HepG2 (cell line): Measurements from ENCODE around the gene ANTKMT. TPM values are rescaled to one million over a fixed set of nuclear protein-coding genes. Genes with fewer than 3 reads are reported as not detected.
A peak's percentile ranks its signal among the peaks of the same experiment; 100 is the strongest.

Source experiments
- BORCS8-MEF2B ChIP-seq: sonication (generic); formaldehyde crosslinking; IDR thresholded peaks from 2 replicates; pipeline ENCODE4 v1.8.0; 2022; ENCODE audit warnings: mild to moderate bottlenecking, missing genetic modification reagents
- CEBPG ChIP-seq: IDR thresholded peaks from 2 replicates; pipeline ENCODE4 v1.6.1; 2016
- DMTF1 ChIP-seq: sonication (generic); formaldehyde crosslinking; IDR thresholded peaks from 2 replicates; pipeline ENCODE4 v1.4.0; 2020; ENCODE audit warnings: mild to moderate bottlenecking, missing genetic modification reagents
- HCFC1 ChIP-seq: fragments of 150-350 bp; IDR thresholded peaks from 2 replicates; pipeline ENCODE4 v1.6.1; 2014; ENCODE audit warnings: low read depth, low read length
- ISL2 ChIP-seq: sonication (generic); formaldehyde crosslinking; IDR thresholded peaks from 2 replicates; pipeline ENCODE4 v1.5.0; 2020; ENCODE audit warnings: missing genetic modification reagents
- MYPOP ChIP-seq: sonication (generic); formaldehyde crosslinking; IDR thresholded peaks from 2 replicates; pipeline ENCODE4 v1.8.1; 2023; ENCODE audit warnings: mild to moderate bottlenecking, moderate library complexity, missing genetic modification reagents
- RBFOX2 ChIP-seq: fragments of 200-400 bp; formaldehyde crosslinking; IDR thresholded peaks from 2 replicates; pipeline ENCODE4 v1.6.1; 2017; ENCODE audit warnings: low read depth, mild to moderate bottlenecking, low read length
- SIN3B ChIP-seq: fragments of 150-350 bp; IDR thresholded peaks from 2 replicates; pipeline ENCODE4 v1.6.1; 2014; ENCODE audit warnings: low read length
- SMAD9 ChIP-seq: sonication (generic); formaldehyde crosslinking; IDR thresholded peaks from 2 replicates; pipeline ENCODE4 v1.5.1; 2020; ENCODE audit warnings: mild to moderate bottlenecking, missing genetic modification reagents
- WIZ ChIP-seq: sonication (generic); formaldehyde crosslinking; IDR thresholded peaks from 2 replicates; pipeline ENCODE4 v1.5.1; 2020; ENCODE audit warnings: mild to moderate bottlenecking, missing genetic modification reagents
- ZBTB34 ChIP-seq: sonication (generic); formaldehyde crosslinking; IDR thresholded peaks from 2 replicates; pipeline ENCODE4 v1.8.0; 2022; ENCODE audit warnings: mild to moderate bottlenecking, missing genetic modification reagents
- ZFP62 ChIP-seq: sonication (generic); formaldehyde crosslinking; IDR thresholded peaks from 2 replicates; pipeline ENCODE4 v1.4.0; 2020; ENCODE audit warnings: missing genetic modification reagents
- ZMYM3 ChIP-seq: sonication (generic); formaldehyde crosslinking; IDR thresholded peaks from 2 replicates; pipeline ENCODE4 v1.5.1; 2020; ENCODE audit warnings: mild to moderate bottlenecking, missing genetic modification reagents
- ZNF460 ChIP-seq: sonication (generic); formaldehyde crosslinking; IDR thresholded peaks from 2 replicates; pipeline ENCODE4 v1.5.1; 2020; ENCODE audit warnings: missing genetic modification reagents, mild to moderate bottlenecking, borderline replicate concordance
- ZNF570 ChIP-seq: sonication (generic); formaldehyde crosslinking; IDR thresholded peaks from 2 replicates; pipeline ENCODE4 v1.4.0; 2020; ENCODE audit warnings: mild to moderate bottlenecking, missing genetic modification reagents, borderline replicate concordance
- ZNF746 ChIP-seq: sonication (generic); formaldehyde crosslinking; IDR thresholded peaks from 2 replicates; pipeline ENCODE4 v1.8.0; 2022; ENCODE audit warnings: mild to moderate bottlenecking, missing genetic modification reagents
- ZNF850 ChIP-seq: sonication (generic); formaldehyde crosslinking; conservative IDR thresholded peaks from 2 replicates; pipeline ENCODE4 v1.9.0; 2021; ENCODE audit warnings: mild to moderate bottlenecking, missing genetic modification reagents
- polyA plus RNA-seq, 8 experiments: library from polyadenylated mRNA; depleted of rRNA in 3 of 8; stranded (reverse) in 7 of 8; unstranded in 1 of 8; fragments of >200 nt; fragmentation: Illumina TruSeq in 4 of 8; extraction: Trizol in 4 of 8; gene quantifications; 2 replicates each; pipeline versions ENCODE4 v1.2.1 to v1.2.3, GENCODE V29; 2011 to 2016; ENCODE audit warnings: low read depth in 4 of 8, missing spikeins in 1 of 8, mixed read lengths in 1 of 8; ENCODE audit not compliant: insufficient read depth in 1 of 8
- total RNA-seq, 5 experiments: library from RNA; depleted of rRNA; stranded (reverse); fragments of >200 nt; fragmentation: Illumina TruSeq; extraction: Trizol; gene quantifications; 2 replicates each; pipeline ENCODE4 v1.2.3, GENCODE V29; 2016; ENCODE audit warnings: low read depth in 1 of 5
- TF ChIP-seq, protein P1 (sequence below): IDR thresholded peaks from 2 replicates; pipeline ENCODE4 v1.4.0; 2020; ENCODE audit warnings: mild to moderate bottlenecking, missing genetic modification reagents

The ANTKMT gene
- total and polyA plus RNA-seq, 2 of the 13 experiments (the other 11 are each of a cell fraction or from before 2014, with no cell fraction given): 7.5 to 47.8 TPM

DNA sequence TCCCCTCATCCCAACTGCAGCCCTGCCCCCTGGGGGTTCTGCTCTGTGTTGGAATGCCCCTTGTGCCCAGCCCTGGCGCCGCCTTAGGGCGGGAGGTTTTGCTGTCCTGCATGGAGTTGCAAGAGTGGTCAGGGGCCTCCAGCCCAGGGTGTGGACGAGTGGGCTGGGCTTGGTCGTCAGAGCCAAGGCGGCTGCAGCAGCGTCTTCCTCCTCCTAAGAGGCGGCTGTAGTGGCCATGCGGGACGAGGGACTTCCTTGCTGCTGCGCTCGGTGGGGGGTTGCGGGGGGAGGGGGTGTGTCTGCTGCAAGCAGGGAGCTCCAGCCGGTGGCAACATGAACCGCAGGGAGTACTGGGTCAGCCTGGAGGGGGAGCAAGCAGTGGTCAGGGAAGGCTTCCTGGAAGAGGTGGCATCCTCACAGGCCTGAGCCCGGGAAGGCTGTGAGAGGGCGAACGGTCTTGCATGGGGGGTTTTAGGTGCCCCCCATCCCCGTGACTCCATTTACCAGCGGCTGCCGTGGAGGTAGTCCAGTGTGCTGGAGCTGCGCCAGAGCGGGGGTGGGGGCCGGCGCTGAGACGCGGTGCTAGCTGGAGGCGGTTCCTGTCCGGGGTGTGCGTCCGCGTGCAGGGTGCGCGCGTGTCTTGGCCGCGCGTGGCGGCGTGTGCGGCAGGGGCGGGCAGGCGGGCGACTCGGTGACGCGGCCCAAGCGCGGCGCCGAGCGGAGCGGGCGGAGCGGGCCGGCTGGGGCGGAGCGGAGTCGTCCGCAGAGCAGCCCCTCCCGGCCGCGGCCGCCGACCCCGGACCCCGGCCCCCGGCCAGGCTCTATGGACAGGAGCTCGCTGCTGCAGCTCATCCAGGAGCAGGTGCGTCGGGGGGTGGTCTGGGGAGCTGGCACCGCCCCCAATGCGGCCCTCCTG lies 45.7 kb upstream of the ANTKMT start, which contains the start of gene RHBDL1 (continued):
- no peak for TF ChIP-seq ZNF850 (CRISPR knock-in tag)
- TF ChIP-seq RBFOX2: 0 out of 2 replicates have a peak, but pooled peaks have one; percentile 14
- no peak for TF ChIP-seq ZNF460 (CRISPR knock-in tag)
- no peak for TF ChIP-seq MYPOP (CRISPR knock-in tag)
- TF ChIP-seq ZNF570 (CRISPR knock-in tag): no peak
- peak; percentile 1; the same call in 1 of the 2 replicates for TF ChIP-seq ZNF746 (CRISPR knock-in tag)
- TF ChIP-seq ZMYM3 (CRISPR knock-in tag): peak; percentile 93
- TF ChIP-seq, protein P1, sequence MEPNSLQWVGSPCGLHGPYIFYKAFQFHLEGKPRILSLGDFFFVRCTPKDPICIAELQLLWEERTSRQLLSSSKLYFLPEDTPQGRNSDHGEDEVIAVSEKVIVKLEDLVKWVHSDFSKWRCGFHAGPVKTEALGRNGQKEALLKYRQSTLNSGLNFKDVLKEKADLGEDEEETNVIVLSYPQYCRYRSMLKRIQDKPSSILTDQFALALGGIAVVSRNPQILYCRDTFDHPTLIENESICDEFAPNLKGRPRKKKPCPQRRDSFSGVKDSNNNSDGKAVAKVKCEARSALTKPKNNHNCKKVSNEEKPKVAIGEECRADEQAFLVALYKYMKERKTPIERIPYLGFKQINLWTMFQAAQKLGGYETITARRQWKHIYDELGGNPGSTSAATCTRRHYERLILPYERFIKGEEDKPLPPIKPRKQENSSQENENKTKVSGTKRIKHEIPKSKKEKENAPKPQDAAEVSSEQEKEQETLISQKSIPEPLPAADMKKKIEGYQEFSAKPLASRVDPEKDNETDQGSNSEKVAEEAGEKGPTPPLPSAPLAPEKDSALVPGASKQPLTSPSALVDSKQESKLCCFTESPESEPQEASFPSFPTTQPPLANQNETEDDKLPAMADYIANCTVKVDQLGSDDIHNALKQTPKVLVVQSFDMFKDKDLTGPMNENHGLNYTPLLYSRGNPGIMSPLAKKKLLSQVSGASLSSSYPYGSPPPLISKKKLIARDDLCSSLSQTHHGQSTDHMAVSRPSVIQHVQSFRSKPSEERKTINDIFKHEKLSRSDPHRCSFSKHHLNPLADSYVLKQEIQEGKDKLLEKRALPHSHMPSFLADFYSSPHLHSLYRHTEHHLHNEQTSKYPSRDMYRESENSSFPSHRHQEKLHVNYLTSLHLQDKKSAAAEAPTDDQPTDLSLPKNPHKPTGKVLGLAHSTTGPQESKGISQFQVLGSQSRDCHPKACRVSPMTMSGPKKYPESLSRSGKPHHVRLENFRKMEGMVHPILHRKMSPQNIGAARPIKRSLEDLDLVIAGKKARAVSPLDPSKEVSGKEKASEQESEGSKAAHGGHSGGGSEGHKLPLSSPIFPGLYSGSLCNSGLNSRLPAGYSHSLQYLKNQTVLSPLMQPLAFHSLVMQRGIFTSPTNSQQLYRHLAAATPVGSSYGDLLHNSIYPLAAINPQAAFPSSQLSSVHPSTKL (CRISPR knock-in tag): no peak
- TF ChIP-seq SIN3B: no peak
- TF ChIP-seq ISL2 (CRISPR knock-in tag): no peak
- TF ChIP-seq CEBPG (CRISPR knock-in tag): no peak
- peak; percentile 39; the same call in 1 of the 2 replicates for TF ChIP-seq BORCS8-MEF2B (CRISPR knock-in tag)
- no peak for TF ChIP-seq SMAD9 (CRISPR knock-in tag)
- no peak for TF ChIP-seq HCFC1
- TF ChIP-seq WIZ (CRISPR knock-in tag): no peak
- no peak for TF ChIP-seq ZBTB34 (CRISPR knock-in tag)
- TF ChIP-seq DMTF1 (CRISPR knock-in tag): no peak
- TF ChIP-seq ZFP62 (CRISPR knock-in tag): no peak
